KOPT-K1 (cell line): ENCODE measurements around the gene RGMB.

Experiments
- H3K27ac ChIP-seq: fragments of 200-600 bp; sonication (generic); 2 replicates; pipeline ENCODE4 v1.5.1; 2016; ENCODE audit warnings: antibody characterized with exemption, mild to moderate bottlenecking, low read depth, low read length; ENCODE audit not compliant: poor library complexity, severe bottlenecking
- H3K36me3 ChIP-seq: fragments of 200-600 bp; sonication (generic); 2 replicates; pipeline ENCODE4 v1.5.1; 2017; ENCODE audit warnings: antibody characterized with exemption, mild to moderate bottlenecking, low read length, moderate library complexity; ENCODE audit not compliant: insufficient read depth
- H3K9me3 ChIP-seq: fragments of 200-600 bp; sonication (generic); 2 replicates; pipeline ENCODE4 v1.5.1; 2017; ENCODE audit warnings: antibody characterized with exemption, low read length, mild to moderate bottlenecking; ENCODE audit not compliant: insufficient read depth, poor library complexity, severe bottlenecking

Gene RGMB

GRCh38 chr5:98813755-98814154, 40.3 kb downstream of the RGMB start:
- no peak overlapping the region for H3K27ac ChIP-seq
- no peaks in the 10 kb centered on the region for H3K9me3 ChIP-seq
- H3K36me3 ChIP-seq: no peaks in the 10 kb centered on the region

GRCh38 chr5:98816582-98817222, 43.2 kb downstream of the RGMB start:
- H3K27ac ChIP-seq: no peak overlapping the region
- peaks cover 4% of the 10 kb centered on the region for H3K9me3 ChIP-seq
- no peaks in the 10 kb centered on the region for H3K36me3 ChIP-seq

GRCh38 chr5:98825582-98826375, 52.3 kb downstream of the RGMB start:
- Histone ChIP-seq H3K9me3 (peaks cover 3% of the 10 kb centered on the region), H3K27ac (no peak overlapping the region), H3K36me3 (no peaks in the 10 kb centered on the region)

- H3K36me3 ChIP-seq: no peaks in the 10 kb centered on the region
- H3K27ac ChIP-seq: no peak overlapping the region
- H3K9me3 ChIP-seq: no peaks in the 10 kb centered on the region
These were observed 53.7 kb downstream of the RGMB start for GRCh38 chr5:98827161-98827560.

GRCh38 chr5:98827588-98828284, 54.3 kb downstream of the RGMB start:
- no peaks in the 10 kb centered on the region for H3K36me3 ChIP-seq
- no peaks in the 10 kb centered on the region for H3K9me3 ChIP-seq
- H3K27ac ChIP-seq: no peak overlapping the region

- no peak overlapping the region for H3K27ac ChIP-seq
- H3K36me3 ChIP-seq: no peaks in the 10 kb centered on the region
- H3K9me3 ChIP-seq: no peaks in the 10 kb centered on the region
These were observed 62.7 kb downstream of the RGMB start for GRCh38 chr5:98836175-98836574.

GRCh38 chr5:98839469-98840383, 66.3 kb downstream of the RGMB start:
- no peaks in the 10 kb centered on the region for H3K36me3 ChIP-seq
- H3K27ac ChIP-seq: no peak overlapping the region
- H3K9me3 ChIP-seq: peaks cover 18% of the 10 kb centered on the region

GRCh38 chr5:98840946-98841345, 67.5 kb downstream of the RGMB start:
- peaks cover 26% of the 10 kb centered on the region for H3K9me3 ChIP-seq
- H3K36me3 ChIP-seq: no peaks in the 10 kb centered on the region
- H3K27ac ChIP-seq: no peak overlapping the region

- Histone ChIP-seq H3K36me3 (no peaks in the 10 kb centered on the region), H3K9me3 (peaks cover 26% of the 10 kb centered on the region), H3K27ac (no peak overlapping the region)
These were observed 70.0 kb downstream of the RGMB start for GRCh38 chr5:98843481-98843880.

GRCh38 chr5:98844865-98845264, 71.4 kb downstream of the RGMB start:
- no peaks in the 10 kb centered on the region for H3K36me3 ChIP-seq
- H3K27ac ChIP-seq: no peak overlapping the region
- H3K9me3 ChIP-seq: peaks cover 26% of the 10 kb centered on the region

GRCh38 chr5:98845878-98846277, 72.4 kb downstream of the RGMB start:
- Histone ChIP-seq H3K27ac (no peak overlapping the region), H3K9me3 (peaks cover 26% of the 10 kb centered on the region), H3K36me3 (no peaks in the 10 kb centered on the region)
